GM21528 (cell line): ENCODE data around the gene GLP2R.

Experiments used
- ATAC-seq: cut with Tn5 transposase; IDR thresholded peaks from one replicate; pipeline ENCODE4 v1.9.1; 2021; ENCODE audit warnings: mild to moderate bottlenecking, moderate library complexity; ENCODE audit not compliant: unreplicated experiment, low FRiP score

The GLP2R gene

DNA sequence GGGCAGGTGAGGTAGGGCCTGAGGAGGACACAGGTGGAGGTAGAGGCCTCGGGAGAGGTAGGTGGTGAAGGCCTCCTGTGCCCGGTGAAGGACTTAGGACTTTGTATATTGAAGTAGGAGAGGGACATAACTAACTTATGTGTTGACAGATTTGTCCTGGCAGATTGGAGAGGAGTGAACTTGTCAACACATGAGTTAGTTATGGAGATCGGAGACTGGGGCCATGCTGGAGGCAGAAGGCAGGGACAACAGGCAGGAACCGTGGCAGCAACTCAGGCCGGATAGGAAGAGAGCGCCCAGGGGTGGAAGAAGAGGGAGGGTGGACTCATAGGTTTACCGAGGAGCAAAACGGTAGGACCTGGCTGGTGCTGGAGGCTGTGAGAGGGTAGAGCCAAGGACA, 18.4 kb downstream of the GLP2R start:
- no peak for ATAC-seq

DNA sequence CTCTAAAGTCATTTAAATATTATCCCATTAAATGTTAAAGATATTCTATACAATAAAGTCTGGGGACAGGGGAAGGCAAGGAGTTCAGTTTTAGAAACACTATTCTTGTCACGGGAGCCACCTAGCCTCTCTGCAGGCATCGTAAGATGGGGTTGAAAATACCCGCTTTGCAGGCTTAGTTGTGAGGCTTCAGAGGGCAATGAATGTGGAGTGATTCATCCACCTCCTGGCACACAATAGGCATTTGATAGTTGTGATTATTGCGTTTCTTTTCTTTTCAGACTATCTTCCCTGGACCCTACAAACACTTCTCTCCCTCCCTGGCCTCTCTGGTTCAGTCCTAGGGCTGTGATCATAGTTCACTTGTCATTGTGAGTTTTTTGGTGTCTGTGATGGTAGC, 19.6 kb downstream of the GLP2R start:
- no peak for ATAC-seq

GRCh38 chr17:9850151-9850550, 24.4 kb downstream of the GLP2R start:
- no peak for ATAC-seq

GRCh38 chr17:9854255-9854654, 28.5 kb downstream of the GLP2R start:
- ATAC-seq, result no peak

GRCh38 chr17:9855036-9855435, 29.3 kb downstream of the GLP2R start:
- no peak for ATAC-seq

- no peak for ATAC-seq
Measured at GRCh38 chr17:9859781-9860180, 34.1 kb downstream of the GLP2R start.

- no peak for ATAC-seq
Measured at GRCh38 chr17:9860851-9861250, 35.1 kb downstream of the GLP2R start.

- ATAC-seq, result no peak
Measured at GRCh38 chr17:9862220-9862619, 36.5 kb downstream of the GLP2R start.

- ATAC-seq, result no peak
Measured at GRCh38 chr17:9862949-9863348, 37.2 kb downstream of the GLP2R start.

- ATAC-seq, result no peak
Measured at GRCh38 chr17:9865586-9865985, 39.9 kb downstream of the GLP2R start.

DNA sequence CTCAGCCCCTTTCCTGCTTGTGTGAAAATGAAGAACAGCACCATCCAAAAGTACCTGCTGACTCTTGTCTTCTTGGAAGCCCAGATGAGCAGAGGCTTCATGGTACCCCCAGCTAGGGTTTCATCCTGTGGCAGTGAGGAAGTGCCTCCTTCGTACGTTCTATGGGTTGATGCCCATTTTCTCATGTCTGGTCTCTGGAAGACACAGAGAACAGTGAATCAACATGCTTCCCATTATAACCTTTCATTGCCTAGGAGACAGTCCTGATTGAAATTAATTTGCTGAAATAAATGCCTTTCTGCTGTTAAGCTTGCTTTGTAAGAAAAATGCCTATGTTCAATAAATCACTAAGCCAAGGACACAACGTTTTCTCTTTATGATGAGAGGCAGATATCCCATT, 42.8 kb downstream of the GLP2R start:
- ATAC-seq, result no peak

GRCh38 chr17:9872852-9873251, 47.1 kb downstream of the GLP2R start:
- ATAC-seq, result no peak

DNA sequence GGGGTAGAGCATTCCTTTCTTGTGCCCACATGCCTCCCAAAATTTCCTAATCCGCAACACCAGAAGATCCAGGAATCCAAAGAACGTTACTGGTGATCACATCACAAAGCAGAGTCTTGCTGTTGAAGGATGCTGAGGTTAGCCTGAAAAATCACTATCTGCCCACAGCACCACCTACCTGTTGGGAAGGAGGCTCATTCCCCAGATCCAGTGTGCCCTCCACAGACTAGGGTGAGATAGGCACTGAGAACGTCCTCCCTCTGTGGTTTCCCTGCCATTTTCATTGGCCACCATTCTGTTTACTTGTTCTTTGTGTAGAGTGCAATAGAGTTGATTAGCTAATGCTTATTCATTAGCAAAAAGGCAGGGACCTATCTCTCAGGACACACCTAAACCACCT, 49.0 kb downstream of the GLP2R start:
- no peak for ATAC-seq

DNA sequence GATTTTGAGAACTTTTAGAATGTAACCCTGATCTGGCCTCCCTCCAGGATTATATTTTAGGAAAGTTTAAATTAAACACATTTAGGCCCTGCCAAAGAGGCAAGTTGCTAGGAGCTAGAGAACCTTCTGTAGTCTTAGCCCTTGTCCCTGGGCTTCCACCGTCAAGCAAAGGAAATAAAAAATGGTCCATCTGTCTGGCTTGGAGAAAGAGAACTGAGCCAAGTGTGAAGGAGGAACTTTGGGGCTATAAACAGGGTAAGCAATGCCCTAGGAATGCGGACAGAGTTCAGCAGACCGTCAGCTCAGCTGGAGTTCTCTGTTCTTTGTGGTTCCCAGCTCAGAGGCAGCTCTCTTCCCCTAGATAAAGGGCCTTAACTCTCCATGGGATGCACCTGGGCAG, 49.7 kb downstream of the GLP2R start:
- no peak for ATAC-seq

GRCh38 chr17:9878356-9878755, 52.6 kb downstream of the GLP2R start:
- ATAC-seq, result no peak

DNA sequence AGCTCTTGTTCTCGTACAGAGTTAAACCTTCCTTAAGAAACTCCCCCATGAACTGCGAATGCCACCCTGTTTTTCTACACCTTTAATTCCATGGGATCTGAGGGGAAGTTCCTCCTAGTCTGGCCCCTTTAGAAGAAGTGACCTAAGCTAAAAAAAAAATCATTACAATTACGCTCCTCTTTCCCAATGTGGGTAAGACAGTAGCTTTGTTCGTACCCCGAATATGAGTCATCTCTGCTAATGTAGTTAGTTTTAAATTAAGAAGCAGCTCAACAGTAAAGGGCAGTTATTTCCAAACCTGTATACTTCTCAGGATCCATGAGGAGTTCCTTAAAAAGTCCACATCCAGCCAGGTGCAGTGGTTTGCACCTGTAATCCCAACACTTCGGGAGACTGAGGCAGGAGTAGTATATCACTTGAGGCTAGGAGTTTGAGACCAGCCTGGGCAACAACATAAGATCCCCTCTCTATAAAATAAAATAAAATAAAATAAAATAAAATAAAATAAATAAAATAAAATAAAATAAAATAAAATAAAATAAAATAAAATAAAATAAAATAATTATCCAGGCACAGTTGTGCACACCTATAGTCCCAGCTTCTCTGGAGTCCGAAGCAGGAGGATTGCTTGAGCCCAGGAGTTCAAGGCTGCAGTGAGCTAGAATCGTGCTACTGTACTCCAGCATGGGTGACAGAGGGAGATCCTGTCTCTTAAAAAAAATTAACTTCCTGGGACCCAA, 53.2 kb downstream of the GLP2R start:
- no peak for ATAC-seq

DNA sequence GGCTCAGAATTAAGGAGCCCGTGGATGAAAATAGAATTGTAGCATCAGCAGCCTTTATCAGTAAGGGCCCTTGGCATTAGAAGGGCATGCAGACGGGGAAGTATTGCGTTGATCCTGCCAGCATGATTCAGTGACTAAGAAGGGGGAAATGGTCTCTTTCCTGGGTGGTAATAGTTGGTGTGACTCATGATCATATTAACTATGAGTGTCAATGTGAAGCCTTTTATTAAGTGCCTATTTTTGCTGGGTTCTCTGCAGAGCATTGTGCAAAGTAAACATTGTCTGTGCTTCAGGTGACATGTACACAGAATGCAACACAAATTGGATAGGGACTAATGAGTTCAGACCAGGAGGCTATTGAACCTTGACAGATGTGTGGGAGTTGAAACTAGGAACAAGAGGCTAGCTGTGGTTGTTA, 54.9 kb downstream of the GLP2R start:
- no peak for ATAC-seq

DNA sequence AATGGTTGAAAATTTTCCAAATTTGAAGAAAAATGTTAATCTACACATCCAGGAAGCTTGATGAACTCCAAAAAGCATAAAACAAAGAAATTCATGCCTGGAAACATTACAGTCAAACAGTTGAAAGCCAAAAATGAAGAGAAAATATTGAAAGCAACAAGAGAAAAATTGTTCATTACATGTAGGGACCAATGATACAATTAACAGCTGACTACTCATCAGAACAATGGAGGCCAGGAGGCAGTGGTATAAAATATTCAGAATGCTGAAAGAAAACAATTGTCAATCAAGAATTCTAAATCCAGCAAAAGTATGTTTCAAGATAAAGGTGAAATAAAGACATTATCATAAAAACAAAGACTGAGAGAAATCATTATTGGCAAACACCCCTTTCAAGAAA, 57.7 kb downstream of the GLP2R start:
- no peak for ATAC-seq

DNA sequence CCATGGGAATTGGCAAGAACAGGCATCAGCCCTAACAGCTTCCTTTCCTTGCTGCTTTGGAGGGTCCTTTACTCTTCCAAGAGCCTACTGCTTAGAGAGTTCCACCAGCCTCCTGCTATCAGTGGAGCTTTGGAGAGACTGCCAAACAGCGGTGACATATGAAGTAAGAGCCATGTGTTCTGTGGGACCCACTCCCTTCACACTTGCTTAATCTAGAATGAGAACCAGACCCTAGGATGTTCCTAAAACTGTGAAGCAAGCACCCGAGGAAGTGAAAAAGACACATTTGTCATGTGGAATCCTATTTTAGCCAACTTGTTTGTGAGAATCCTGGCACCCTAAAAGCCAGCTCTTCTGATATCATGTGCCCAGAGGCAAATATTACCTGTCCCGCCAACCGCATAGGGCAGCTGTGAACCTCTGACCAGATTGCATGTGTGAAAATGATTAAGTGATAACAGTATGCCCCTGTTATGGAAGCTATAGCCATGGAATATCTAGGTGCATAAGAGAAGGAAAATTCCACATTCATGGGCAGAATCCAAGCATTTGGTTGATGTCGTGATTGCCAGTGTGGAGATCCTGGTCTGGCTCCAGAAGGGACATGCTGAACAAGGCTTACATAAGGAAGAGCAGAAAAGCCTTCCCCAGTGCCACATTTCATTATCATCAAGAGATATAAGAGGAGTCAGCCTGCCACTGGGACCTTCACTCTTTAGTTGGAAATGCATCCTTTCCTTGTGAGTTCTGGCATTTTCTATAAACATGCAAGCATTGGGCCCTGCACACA, 60.6 kb downstream of the GLP2R start:
- no peak for ATAC-seq

GRCh38 chr17:9887508-9887907, 61.8 kb downstream of the GLP2R start:
- ATAC-seq, result no peak

- ATAC-seq, result no peak
Measured at GRCh38 chr17:9890124-9890523, 64.4 kb downstream of the GLP2R start.

- no peak for ATAC-seq
Measured at GRCh38 chr17:9893411-9894012, 67.8 kb downstream of the GLP2R start.
